Fibroblast of villous mesenchyme (primary cell): ENCODE data around the gene ARHGAP35. TPM values are rescaled to one million over a fixed set of nuclear protein-coding genes. Genes with fewer than 3 reads are reported as not detected.

Experiments used
- DNase-seq: peaks from one replicate; pipeline ENCODE4 v3.0.0-alpha.2; 2010; ENCODE audit warnings: low read depth
- H3K4me3 ChIP-seq: 2 replicates; pipeline ENCODE4 v1.5.1; 2011; ENCODE audit warnings: low read depth, mild to moderate bottlenecking, low read length
- CTCF ChIP-seq: IDR thresholded peaks from 2 replicates; pipeline ENCODE4 v1.5.1; 2012; ENCODE audit warnings: low read depth, mild to moderate bottlenecking, low read length; ENCODE audit not compliant: insufficient read depth
- total RNA-seq: library from RNA; depleted of rRNA; stranded (reverse); fragments of >200 nt; gene quantifications from 2 replicates; pipeline ENCODE4 v1.2.3, GENCODE V29; 2012

ARHGAP35 gene
- total RNA-seq, 1 donor: 31.5 TPM

- H3K4me3 ChIP-seq: peak overlapping the region; percentile 80
- no peak for TF ChIP-seq CTCF
- DNase-seq: peak; percentile 26
These were observed 1.1 kb downstream of the ARHGAP35 start for GRCh38 chr19:46861691-46862502.

GRCh38 chr19:46862503-46862834, 1.7 kb downstream of the ARHGAP35 start:
- no peak for TF ChIP-seq CTCF
- DNase-seq: peak; percentile 36

GRCh38 chr19:46862974-46863632, 2.3 kb downstream of the ARHGAP35 start:
- no peak for DNase-seq
- H3K4me3 ChIP-seq: peak overlapping the region; percentile 80
- TF ChIP-seq CTCF: no peak

More at GRCh38 chr19:46862503-46862834, 1.7 kb downstream of the ARHGAP35 start:
- peak overlapping the region; percentile 80 for H3K4me3 ChIP-seq

- DNase-seq: peak; percentile 40
- no peak for TF ChIP-seq CTCF
- H3K4me3 ChIP-seq: peak overlapping the region; percentile 80
These were observed 3.2 kb downstream of the ARHGAP35 start for GRCh38 chr19:46863818-46864629.

GRCh38 chr19:46866407-46867136, 5.8 kb downstream of the ARHGAP35 start:
- TF ChIP-seq CTCF: no peak
- H3K4me3 ChIP-seq: no peak overlapping the region
- DNase-seq: peak; percentile 42

GRCh38 chr19:46867170-46867569, 6.4 kb downstream of the ARHGAP35 start:
- H3K4me3 ChIP-seq: no peak overlapping the region
- TF ChIP-seq CTCF: no peak
- no peak for DNase-seq
